Liver (tissue), 3 donors: ENCODE data around the gene INSYN2B.

Experiments
- CTCF ChIP-seq: fragments of 150-350 bp; IDR thresholded peaks from 2 replicates; pipeline ENCODE4 v1.5.1; 2017; ENCODE audit warnings: improper control_type of control experiment, low read depth, low read length; ENCODE audit not compliant: missing input control
- FOXA1 ChIP-seq: IDR thresholded peaks from 2 replicates; pipeline ENCODE4 v1.6.1; 2016; ENCODE audit warnings: antibody characterized with exemption
- GABPA ChIP-seq, 2 donors: IDR thresholded peaks in 1 of 2; conservative IDR thresholded peaks in 1 of 2; 2 replicates each; pipeline ENCODE4 v1.6.1; 2016; ENCODE audit warnings: antibody characterized with exemption in 2 of 2, mild to moderate bottlenecking in 1 of 2, moderate library complexity in 1 of 2
- HNF4A ChIP-seq, 2 donors: conservative IDR thresholded peaks; 2 replicates each; pipeline ENCODE4 v1.6.1; 2016; ENCODE audit warnings: antibody characterized with exemption in 2 of 2, mild to moderate bottlenecking in 2 of 2
- MAX ChIP-seq: IDR thresholded peaks from 2 replicates; pipeline ENCODE4 v1.6.1; 2016; ENCODE audit warnings: antibody characterized with exemption
- RAD21 ChIP-seq, 2 donors: IDR thresholded peaks; 2 replicates each; pipeline ENCODE4 v1.6.1; 2016; ENCODE audit warnings: antibody characterized with exemption in 2 of 2, mild to moderate bottlenecking in 2 of 2
- REST ChIP-seq: IDR thresholded peaks from 2 replicates; pipeline ENCODE4 v1.6.1; 2016; ENCODE audit warnings: antibody characterized with exemption, mild to moderate bottlenecking
- SP1 ChIP-seq: IDR thresholded peaks from 2 replicates; pipeline ENCODE4 v1.6.1; 2018; ENCODE audit warnings: antibody characterized with exemption, mild to moderate bottlenecking
- TAF1 ChIP-seq: conservative IDR thresholded peaks from 2 replicates; pipeline ENCODE4 v1.6.1; 2016; ENCODE audit warnings: antibody characterized with exemption, mild to moderate bottlenecking
- TF ChIP-seq, protein P1 (sequence below): IDR thresholded peaks from 2 replicates; pipeline ENCODE4 v1.6.1; 2016; ENCODE audit warnings: antibody characterized with exemption
- TF ChIP-seq, protein P2 (sequence below): IDR thresholded peaks from 2 replicates; pipeline ENCODE4 v1.6.1; 2016; ENCODE audit warnings: antibody characterized with exemption
- donor health status: healthy.
- donor health status: healthy.

DNA sequence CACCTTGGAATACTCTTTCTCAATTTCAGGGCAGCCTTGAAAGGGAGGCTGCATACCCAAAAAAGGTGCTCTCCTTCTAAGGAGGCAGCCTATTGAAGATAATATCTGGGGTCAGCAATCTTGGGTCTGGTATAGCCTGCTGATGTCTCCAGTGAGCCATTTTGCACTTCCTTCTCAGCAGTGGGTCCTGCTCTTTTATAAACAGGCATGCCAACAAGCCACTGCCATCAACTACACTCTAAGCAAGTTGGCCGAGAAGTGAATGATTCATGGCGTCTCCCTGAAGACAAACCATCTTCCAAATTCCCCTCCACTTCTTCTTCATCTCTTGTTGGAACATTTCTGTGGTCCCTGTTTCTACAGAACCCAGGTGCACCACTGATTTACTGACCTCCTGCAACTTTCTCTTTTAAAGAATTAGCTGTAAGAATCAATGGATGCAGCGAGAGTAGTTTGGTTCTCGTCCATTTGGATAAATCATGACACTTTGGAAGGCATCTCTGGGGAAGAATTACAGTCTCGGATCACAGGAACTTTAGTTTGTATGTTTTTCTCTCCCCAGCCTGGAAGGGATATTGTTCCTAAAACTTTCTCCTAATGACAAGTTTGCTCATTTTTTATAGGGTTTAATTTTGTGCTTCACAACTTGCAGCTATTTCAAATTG is 108.3 kb downstream of the INSYN2B start:
- TF ChIP-seq CTCF (no peak), REST (no peak), SP1 (no peak), MAX (no peak), TAF1 (no peak), RAD21 (IDR thresholded peaks at IDR 0.05) (no peak), FOXA1 (no peak), GABPA (IDR thresholded peaks at IDR 0.05 in 1 of 2, conservative IDR thresholded peaks at IDR 0.05 in 1 of 2) (no peak), HNF4A (conservative IDR thresholded peaks at IDR 0.05) (no peak)
- TF ChIP-seq, protein P1, sequence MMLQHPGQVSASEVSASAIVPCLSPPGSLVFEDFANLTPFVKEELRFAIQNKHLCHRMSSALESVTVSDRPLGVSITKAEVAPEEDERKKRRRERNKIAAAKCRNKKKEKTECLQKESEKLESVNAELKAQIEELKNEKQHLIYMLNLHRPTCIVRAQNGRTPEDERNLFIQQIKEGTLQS = no peak
- TF ChIP-seq, protein P2, sequence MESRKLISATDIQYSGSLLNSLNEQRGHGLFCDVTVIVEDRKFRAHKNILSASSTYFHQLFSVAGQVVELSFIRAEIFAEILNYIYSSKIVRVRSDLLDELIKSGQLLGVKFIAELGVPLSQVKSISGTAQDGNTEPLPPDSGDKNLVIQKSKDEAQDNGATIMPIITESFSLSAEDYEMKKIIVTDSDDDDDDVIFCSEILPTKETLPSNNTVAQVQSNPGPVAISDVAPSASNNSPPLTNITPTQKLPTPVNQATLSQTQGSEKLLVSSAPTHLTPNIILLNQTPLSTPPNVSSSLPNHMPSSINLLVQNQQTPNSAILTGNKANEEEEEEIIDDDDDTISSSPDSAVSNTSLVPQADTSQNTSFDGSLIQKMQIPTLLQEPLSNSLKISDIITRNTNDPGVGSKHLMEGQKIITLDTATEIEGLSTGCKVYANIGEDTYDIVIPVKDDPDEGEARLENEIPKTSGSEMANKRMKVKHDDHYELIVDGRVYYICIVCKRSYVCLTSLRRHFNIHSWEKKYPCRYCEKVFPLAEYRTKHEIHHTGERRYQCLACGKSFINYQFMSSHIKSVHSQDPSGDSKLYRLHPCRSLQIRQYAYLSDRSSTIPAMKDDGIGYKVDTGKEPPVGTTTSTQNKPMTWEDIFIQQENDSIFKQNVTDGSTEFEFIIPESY = no peak
